ENCODE measurements around the gene SKP2. TPM values are rescaled to one million over a fixed set of nuclear protein-coding genes. Genes with fewer than 3 reads are reported as not detected.

SKP2 gene
- polyA plus RNA-seq, 1 donor from 2014 or later, result 26.0 TPM

GRCh38 chr5:36173426-36173825 is 21.5 kb downstream of the SKP2 start:
- H3K79me2 ChIP-seq (replicated peaks; ENCODE audit: insufficient read depth, low read length), result no peaks in the 10 kb centered on the region

DNA sequence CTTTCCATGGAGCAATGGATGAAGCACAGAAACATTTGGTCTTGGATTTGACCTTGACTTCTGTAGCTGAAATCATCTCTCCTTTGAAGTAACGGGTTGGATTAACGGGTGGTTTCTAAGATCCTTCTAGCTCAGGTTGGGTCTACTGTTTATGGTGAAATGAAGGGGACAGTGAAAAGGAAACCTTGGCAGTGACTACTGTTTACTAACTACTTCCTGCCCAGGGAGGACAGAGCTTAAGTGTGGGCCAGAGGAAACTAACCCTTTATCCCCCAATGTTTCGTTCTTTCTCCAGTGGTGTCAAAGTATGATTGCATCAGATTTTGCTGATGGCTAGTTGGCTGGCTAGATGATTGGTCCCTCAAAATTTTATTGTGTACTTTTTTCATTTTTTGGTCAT is 22.2 kb downstream of the SKP2 start:
- no peaks in the 10 kb centered on the region for H3K36me3 ChIP-seq (ENCODE audit: insufficient read depth, low read length)
- H3K9me3 ChIP-seq (ENCODE audit: low read length), result no peaks in the 10 kb centered on the region
- no peak overlapping the region for H3K27ac ChIP-seq (ENCODE audit: low read length)
- H3K27me3 ChIP-seq (ENCODE audit: insufficient read depth, low read depth, low read length), result no peaks in the 10 kb centered on the region
- H3K9ac ChIP-seq (ENCODE audit: low read length), result no peak overlapping the region
- no peaks in the 10 kb centered on the region for H4K20me1 ChIP-seq (ENCODE audit: insufficient read depth)
- no peaks in the 10 kb centered on the region for H3K9me2 ChIP-seq (ENCODE audit: insufficient read depth, low read length)
- no peaks in the 10 kb centered on the region for H3K79me2 ChIP-seq (replicated peaks; ENCODE audit: insufficient read depth, low read length)
- no peak overlapping the region for H3K4me2 ChIP-seq (ENCODE audit: low read length)
- H2AFZ ChIP-seq (ENCODE audit: low read depth, low read length), result no peak overlapping the region
- TF ChIP-seq TAF1 (IDR thresholded peaks at IDR 0.05; ENCODE audit: low read depth), result no peak
- TF ChIP-seq, protein P1, sequence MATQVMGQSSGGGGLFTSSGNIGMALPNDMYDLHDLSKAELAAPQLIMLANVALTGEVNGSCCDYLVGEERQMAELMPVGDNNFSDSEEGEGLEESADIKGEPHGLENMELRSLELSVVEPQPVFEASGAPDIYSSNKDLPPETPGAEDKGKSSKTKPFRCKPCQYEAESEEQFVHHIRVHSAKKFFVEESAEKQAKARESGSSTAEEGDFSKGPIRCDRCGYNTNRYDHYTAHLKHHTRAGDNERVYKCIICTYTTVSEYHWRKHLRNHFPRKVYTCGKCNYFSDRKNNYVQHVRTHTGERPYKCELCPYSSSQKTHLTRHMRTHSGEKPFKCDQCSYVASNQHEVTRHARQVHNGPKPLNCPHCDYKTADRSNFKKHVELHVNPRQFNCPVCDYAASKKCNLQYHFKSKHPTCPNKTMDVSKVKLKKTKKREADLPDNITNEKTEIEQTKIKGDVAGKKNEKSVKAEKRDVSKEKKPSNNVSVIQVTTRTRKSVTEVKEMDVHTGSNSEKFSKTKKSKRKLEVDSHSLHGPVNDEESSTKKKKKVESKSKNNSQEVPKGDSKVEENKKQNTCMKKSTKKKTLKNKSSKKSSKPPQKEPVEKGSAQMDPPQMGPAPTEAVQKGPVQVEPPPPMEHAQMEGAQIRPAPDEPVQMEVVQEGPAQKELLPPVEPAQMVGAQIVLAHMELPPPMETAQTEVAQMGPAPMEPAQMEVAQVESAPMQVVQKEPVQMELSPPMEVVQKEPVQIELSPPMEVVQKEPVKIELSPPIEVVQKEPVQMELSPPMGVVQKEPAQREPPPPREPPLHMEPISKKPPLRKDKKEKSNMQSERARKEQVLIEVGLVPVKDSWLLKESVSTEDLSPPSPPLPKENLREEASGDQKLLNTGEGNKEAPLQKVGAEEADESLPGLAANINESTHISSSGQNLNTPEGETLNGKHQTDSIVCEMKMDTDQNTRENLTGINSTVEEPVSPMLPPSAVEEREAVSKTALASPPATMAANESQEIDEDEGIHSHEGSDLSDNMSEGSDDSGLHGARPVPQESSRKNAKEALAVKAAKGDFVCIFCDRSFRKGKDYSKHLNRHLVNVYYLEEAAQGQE (IDR thresholded peaks at IDR 0.05; ENCODE audit: borderline replicate concordance), result no peak
- no peak for TF ChIP-seq RAD21 (conservative IDR thresholded peaks at IDR 0.05)
- no peak for TF ChIP-seq SMC3 (conservative IDR thresholded peaks at IDR 0.05; ENCODE audit: poor library complexity)
- no peak for TF ChIP-seq EZH2 (IDR thresholded peaks at IDR 0.05; ENCODE audit: borderline replicate concordance, insufficient read depth, low read length, poor library complexity, severe bottlenecking)
- TF ChIP-seq POLR2AphosphoS5 (IDR thresholded peaks at IDR 0.05), result no peak
- no peaks in the 10 kb centered on the region for H3F3A ChIP-seq (ENCODE audit: insufficient read depth, low read length, poor library complexity, severe bottlenecking)
- no peak overlapping the region for H3K4me3 ChIP-seq (ENCODE audit: low read length)

More at GRCh38 chr5:36173426-36173825, 21.5 kb downstream of the SKP2 start:
- Histone ChIP-seq H3K4me3 (ENCODE audit: low read length) (no peak overlapping the region), H3K27me3 (ENCODE audit: insufficient read depth, low read depth, low read length) (no peaks in the 10 kb centered on the region), H3K4me2 (ENCODE audit: low read length) (no peak overlapping the region), H2AFZ (ENCODE audit: low read depth, low read length) (no peak overlapping the region), H3K36me3 (ENCODE audit: insufficient read depth, low read length) (peaks cover 5% of the 10 kb centered on the region), H3K27ac (ENCODE audit: low read length) (no peak overlapping the region), H3F3A (ENCODE audit: insufficient read depth, low read length, poor library complexity, severe bottlenecking) (no peaks in the 10 kb centered on the region), H3K9ac (ENCODE audit: low read length) (no peak overlapping the region), H3K9me2 (ENCODE audit: insufficient read depth, low read length) (no peaks in the 10 kb centered on the region), H3K9me3 (ENCODE audit: low read length) (no peaks in the 10 kb centered on the region), H4K20me1 (ENCODE audit: insufficient read depth) (no peaks in the 10 kb centered on the region)
- TF ChIP-seq MXI1 (conservative IDR thresholded peaks at IDR 0.05; ENCODE audit: poor library complexity, severe bottlenecking) (no peak), EZH2 (IDR thresholded peaks at IDR 0.05; ENCODE audit: borderline replicate concordance, insufficient read depth, low read length, poor library complexity, severe bottlenecking) (no peak), POLR2AphosphoS5 (IDR thresholded peaks at IDR 0.05) (no peak), TAF1 (IDR thresholded peaks at IDR 0.05; ENCODE audit: low read depth) (no peak), EP300 (conservative IDR thresholded peaks at IDR 0.05; ENCODE audit: poor library complexity, severe bottlenecking) (no peak), RAD21 (conservative IDR thresholded peaks at IDR 0.05) (no peak), SMC3 (conservative IDR thresholded peaks at IDR 0.05; ENCODE audit: poor library complexity) (no peak)
- TF ChIP-seq, protein P1 (IDR thresholded peaks at IDR 0.05; ENCODE audit: borderline replicate concordance), result no peak

Data from neural cell (in vitro differentiated cells).